Esophagus squamous epithelium (tissue), 4 donors: ENCODE data around the gene ATRNL1.

Experiments
- CTCF ChIP-seq, 6 experiments: fragments of 450-650 bp in 4 of 6; fragments of 200-600 bp in 2 of 6; sonication (generic) in 2 of 6; IDR thresholded peaks; one replicate each; pipeline ENCODE4 v1.5.1; 2016 to 2019; ENCODE audit warnings: antibody characterized with exemption in 6 of 6, mild to moderate bottlenecking in 4 of 6, moderate library complexity in 4 of 6
- POLR2A ChIP-seq, 4 donors: fragments of 450-650 bp; IDR thresholded peaks; one replicate each; pipeline ENCODE4 v1.6.1; 2017; ENCODE audit warnings: antibody characterized with exemption in 4 of 4, mild to moderate bottlenecking in 4 of 4, moderate library complexity in 3 of 4

GRCh38 chr10:115555887-115556402 lies 462.8 kb downstream of the ATRNL1 start:
- TF ChIP-seq POLR2A (IDR thresholded peaks at IDR 0.05) (no peak), CTCF (IDR thresholded peaks at IDR 0.05) (no peak)
